ENCODE data around the gene DDX10. TPM values are rescaled to one million over a fixed set of nuclear protein-coding genes. Genes with fewer than 3 reads are reported as not detected.

Gene DDX10
- total RNA-seq, 1 experiment from 2014 or later, result 28.5 TPM

GRCh38 chr11:108871867-108872266 lies 207.0 kb downstream of the DDX10 start:
- DNase-seq (ENCODE audit: low read depth), result no peak

GRCh38 chr11:108872781-108873291 lies 208.0 kb downstream of the DDX10 start:
- DNase-seq (ENCODE audit: low read depth), result peak; percentile 55

DNA sequence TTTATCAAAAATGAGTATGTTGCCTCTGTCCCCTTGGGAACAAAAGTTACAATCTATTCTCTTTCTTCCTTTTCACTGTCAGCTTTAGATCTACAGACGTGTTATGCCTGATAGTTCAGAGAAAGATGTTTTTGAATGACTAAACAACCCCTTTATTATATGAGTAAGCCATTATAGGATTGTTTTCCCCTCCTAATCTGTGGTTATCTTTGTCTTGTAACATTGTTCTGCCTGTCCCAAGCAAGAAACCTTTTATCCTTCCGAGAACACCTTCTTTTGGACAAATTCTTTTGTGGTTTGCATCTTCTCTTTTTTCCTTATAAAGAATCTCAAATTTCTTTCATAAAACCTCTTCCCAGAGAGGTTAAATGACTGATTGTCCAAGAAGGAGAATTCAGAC lies 208.4 kb downstream of the DDX10 start:
- DNase-seq (ENCODE audit: low read depth), result peak; percentile 79

DNA sequence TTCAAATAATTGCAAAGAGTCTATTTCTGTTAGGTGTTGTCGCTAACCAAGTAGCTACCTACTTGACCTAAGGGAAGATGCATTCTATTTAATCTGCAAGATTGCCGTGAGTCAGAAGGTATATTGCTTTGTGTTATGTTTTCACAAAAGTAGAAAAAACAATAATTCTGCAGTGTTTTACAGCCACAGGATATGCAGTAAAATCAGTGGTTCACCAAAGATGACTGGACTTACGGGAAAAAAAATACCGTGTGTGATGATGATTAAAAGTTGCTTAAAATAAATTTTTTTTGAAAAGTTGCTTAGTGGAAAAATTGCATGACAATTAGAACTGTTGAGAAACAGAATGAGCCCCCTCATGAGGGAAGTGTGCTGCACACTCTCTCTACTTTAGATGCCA lies 209.1 kb downstream of the DDX10 start:
- peak; percentile 68 for DNase-seq (ENCODE audit: low read depth)

DNA sequence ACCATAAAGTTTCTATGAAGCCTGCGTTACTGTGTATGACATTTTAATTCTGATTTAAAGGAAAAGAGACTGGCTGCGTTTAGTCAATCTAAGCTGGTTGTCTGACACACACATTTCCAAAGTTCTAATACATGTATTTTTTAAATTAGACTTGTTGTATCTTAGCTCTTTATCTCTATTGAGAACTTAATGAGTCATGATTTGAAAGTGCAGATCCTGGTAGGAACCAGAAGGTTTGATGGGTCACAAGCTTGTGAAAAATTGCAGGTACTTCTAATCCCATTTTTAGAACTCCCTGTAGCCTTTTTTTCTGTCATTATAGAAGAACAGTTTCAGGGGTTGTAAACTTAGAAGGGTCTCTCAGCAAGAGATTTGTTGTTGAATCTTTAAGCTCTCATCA lies 210.3 kb downstream of the DDX10 start:
- DNase-seq (ENCODE audit: low read depth), result no peak

- DNase-seq (ENCODE audit: low read depth), result no peak
Observed at GRCh38 chr11:108877178-108877577, 212.3 kb downstream of the DDX10 start.

DNA sequence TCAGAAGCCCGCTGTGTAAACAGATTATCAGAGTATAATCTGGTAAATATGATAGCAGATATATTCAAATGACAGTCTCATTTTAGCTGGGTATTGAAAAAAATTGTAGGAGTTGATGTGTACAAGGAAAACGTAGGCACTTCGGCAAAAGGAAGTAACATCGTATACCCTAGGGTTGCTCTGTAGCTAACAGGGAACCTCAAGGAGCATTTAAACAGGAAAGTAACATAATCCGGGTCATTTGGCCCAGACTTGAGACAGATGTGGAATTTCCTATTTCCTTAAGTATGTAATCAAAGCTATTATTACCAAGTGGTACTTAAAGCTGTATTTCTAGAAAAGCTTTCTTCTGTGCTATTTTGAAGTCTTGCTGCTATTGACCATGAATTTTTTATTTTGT lies 215.6 kb downstream of the DDX10 start:
- no peak for DNase-seq (ENCODE audit: low read depth)

DNA sequence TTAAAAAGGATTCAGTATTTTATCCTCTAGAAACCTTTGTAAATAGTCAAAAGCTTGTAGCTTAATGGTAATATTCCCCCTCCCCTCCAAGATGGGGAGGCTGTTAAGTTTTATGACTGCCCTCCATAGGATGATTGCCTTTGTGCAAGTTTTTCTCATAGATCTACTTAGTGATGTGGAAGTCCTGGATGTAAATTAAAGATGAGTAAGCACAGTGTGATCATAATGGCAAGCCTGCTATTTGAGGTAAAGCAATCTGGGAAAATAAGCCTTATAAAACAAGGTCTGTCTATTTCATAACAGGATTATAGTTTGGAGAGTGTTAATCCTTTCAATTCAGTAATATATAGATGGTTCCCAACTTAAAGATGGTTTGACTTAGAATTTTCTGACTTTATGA lies 216.3 kb downstream of the DDX10 start:
- DNase-seq (ENCODE audit: low read depth), result no peak

DNA sequence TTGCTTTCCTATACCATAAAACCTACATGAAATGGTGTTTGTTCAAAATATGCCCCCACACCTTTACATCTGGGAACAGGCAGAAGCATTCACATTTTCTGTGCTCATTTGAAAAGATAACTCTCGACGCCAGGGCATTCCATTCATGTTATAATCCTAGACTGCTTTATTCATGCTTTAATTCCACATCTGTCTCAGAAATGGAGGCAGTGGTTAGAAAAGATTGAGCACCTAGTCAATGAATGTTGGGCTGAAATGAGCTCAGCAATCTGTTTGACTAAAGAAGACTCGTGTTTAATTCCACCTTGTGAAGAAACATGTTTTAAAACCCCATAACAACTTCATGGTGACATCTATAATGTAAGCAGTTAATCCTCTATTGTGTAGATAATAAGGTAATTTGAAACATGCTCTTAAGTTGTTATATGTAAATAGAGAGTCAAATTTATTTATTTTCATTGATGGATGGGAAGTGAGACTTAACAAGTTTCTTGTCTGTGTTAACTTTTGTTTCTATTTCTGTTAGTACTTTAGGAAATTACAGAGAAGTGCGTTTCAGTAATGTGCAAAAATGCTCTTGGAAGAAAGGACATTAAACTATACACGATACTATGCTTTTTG lies 217.5 kb downstream of the DDX10 start:
- DNase-seq (ENCODE audit: low read depth), result no peak

- DNase-seq (ENCODE audit: low read depth), result no peak
Observed at GRCh38 chr11:108886005-108886659, 221.3 kb downstream of the DDX10 start.

- peak; percentile 76 for DNase-seq (ENCODE audit: low read depth)
Observed at GRCh38 chr11:108886660-108887009, 221.8 kb downstream of the DDX10 start.

DNA sequence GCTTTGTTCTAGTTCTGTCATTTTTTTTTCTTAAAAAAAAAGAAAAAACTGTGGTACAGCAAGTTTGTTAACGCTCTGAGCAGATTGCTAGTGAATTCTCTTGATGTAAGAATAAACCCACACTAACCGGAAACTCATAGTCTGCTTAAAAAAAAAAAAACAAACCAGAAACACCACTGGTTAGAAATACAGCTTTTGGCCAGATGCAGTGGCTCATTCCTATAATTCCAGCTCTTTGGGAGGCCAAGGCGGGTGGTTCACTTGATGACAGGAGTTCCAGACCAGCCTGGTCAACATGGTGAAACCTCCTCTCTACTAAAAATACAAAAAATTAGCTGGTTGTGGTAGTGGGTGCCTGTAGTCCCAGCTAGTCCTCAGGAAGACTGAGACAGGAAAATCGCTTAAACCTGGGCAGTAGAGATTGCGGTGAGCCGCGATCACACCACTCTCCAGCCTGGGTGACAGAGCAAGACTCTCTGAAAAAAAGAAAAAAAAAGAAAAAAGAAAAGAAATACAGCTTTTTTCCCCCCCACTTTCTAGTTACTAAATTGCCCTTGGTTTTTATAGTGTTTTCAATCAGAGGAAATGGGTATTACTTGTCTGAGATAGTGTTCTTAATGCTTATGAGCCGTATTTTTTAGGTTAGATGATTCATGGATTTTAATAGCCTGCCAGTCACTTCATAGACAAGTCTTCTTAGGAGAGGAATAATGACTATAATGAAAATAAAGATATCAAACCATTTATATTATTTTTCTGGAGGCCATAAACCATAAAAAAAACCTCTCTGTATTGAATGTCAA lies 222.8 kb downstream of the DDX10 start:
- no peak for DNase-seq (ENCODE audit: low read depth)

GRCh38 chr11:108890482-108891105 lies 225.7 kb downstream of the DDX10 start:
- DNase-seq (ENCODE audit: low read depth), result no peak

DNA sequence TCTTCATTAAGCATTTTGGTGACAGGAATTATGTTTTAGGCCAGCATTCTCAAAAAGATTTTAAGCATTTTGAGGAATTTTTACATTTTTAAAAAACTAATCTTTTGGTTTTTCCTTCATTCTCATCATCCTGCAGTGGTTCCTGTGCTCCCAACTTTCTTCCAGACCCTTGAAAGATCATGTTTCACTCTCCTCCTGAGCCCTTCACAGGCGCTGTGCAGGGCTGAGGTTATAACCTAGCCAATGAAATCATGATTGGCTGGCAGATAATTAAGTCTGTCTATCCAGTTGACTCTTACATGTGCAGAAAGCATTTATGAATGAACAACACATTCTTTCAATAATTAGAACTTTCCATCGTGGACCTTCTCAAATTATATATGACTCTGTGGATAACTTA lies 226.3 kb downstream of the DDX10 start:
- DNase-seq (ENCODE audit: low read depth), result no peak

DNA sequence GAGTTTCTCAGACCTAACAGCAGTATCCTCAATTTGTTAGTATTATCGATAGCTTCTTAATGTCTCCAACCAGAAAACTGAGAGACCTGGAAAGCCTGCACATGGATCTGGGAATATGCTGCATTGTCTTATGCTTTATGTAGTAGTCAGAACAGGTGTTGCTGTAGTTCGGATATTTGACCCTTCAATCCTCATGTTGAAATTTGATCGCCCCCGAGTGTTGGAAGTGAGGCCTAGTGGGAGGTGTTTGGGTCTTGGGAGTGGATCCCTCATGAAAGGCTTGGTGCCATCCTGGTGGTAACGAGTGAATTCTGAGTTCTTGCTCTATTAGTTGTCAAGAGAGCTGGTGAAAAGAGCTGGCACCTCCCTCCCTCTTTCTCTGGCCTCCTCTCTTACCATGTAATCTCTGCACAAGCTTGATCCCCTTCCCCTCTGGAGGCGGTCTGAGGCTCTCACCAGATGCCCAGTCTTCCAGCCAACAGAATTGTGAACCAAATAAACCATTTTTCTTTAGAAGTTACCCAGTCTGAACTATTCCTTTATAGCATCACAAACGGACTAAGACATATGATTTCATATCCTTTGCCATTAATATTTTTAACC lies 227.1 kb downstream of the DDX10 start:
- no peak for DNase-seq (ENCODE audit: low read depth)

DNA sequence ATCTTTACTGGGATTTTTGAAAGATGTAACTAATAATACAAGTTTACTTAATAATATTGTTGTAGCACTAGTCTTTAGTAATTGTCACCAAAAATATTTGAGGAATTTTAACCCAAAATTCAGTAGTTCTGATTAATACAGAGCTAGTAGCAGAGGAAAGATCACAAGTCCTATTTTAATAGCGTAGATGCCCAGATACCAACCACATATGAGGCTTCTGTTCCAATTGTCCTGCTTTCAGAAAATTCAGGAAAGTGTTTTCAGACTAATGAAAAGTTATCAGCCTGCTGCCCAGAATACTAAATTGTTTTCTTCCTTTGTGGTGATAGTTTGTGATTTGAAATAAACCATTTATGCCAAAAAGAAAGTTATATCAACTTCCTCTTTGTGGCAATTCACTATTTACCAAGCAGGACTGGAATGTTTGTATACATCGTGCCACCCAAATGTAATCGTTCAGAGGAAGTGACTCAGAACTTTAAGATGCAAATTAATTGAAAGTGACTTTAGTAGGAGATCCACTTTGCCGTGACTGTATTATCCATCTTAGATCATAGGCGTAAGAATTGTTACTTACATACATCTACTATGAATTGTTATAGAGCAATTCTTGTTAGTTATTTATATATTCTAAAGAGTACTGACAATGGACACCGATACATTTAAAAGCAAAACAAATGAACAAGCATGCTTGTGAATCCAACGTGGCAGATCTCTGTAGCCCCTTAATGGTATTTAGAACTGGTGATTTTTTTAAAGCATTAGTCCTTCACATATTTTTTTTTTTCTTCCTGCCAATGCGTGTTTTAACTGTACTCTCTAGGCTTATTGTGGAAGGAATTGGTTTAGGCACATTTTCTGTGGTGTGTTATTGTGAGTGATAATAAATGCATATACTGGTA lies 231.0 kb downstream of the DDX10 start:
- DNase-seq (ENCODE audit: low read depth), result no peak

DNA sequence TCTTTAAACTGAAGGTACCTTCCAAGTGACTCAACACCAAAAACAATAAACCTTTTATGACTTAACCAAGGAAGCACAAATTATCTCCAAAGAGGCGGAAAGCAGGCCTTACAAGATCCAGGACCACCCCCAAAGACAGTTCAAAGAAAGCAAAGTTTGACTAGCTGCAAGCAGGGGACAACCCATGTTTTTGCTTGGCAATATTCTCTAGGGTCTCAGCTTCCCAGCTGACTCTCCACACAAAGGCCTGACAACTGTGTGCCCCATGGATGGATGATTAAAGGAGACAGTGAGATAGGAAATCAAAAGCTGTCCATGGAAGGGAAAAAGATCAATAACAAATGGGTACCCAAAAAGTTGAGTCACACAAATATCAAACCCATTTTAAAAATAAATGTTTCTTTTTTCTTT lies 232.2 kb downstream of the DDX10 start:
- no peak for DNase-seq (ENCODE audit: low read depth)

DNA sequence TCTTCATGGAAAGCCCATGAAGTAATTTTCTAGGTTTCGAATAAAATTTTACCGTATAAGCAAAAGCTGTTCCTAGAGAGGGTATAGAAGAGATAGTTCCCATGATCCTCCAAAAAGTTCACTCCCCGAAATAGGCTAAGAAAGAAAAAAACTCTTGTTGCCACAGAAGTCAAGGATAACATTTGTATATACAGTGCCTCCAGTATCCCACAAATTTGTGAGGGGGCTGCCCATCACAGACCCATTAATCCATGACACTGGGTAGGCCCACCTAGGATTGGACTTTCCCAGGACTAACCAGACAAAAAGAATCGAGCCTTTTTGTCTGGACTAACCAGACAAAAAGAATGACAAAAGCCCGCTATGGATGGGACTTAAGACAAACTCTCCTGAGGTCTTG lies 233.0 kb downstream of the DDX10 start:
- no peak for DNase-seq (ENCODE audit: low read depth)

- no peak for DNase-seq (ENCODE audit: low read depth)
Observed at GRCh38 chr11:108901359-108901758, 236.5 kb downstream of the DDX10 start.

- DNase-seq (ENCODE audit: low read depth), result no peak
Observed at GRCh38 chr11:108902027-108902469, 237.2 kb downstream of the DDX10 start.

DNA sequence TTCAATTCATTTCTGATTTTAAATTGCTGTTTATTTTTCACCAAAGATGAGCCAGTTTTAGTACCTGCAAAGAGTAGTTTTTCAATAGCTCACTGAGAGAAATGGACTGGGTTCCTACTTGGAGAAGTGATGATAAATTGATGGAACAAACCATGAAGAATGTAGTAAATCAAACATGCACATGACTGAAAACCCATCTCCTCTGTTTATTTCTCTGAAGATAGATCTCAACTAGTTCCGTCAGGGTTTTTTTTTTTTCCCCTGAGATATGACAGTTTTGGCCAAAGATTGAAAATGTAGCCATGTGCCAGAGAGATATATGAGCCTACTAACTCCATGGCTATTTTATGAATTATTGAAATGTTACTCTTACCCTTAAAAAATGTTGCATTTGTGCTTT lies 239.6 kb downstream of the DDX10 start:
- no peak for DNase-seq (ENCODE audit: low read depth)

All from LHCN-M2 (cell line).